Esophagus muscularis mucosa (tissue), 3 donors: ENCODE results near the gene SH3D19.

Source experiments
- POLR2A ChIP-seq: fragments of 450-650 bp; IDR thresholded peaks from one replicate; pipeline ENCODE4 v1.6.1; 2017; ENCODE audit warnings: antibody characterized with exemption, moderate library complexity, mild to moderate bottlenecking, low read depth
- POLR2AphosphoS5 ChIP-seq, 2 donors: sonication (generic); formaldehyde crosslinking; IDR thresholded peaks; one replicate each; pipeline ENCODE4 v1.6.1; 2017; ENCODE audit warnings: antibody characterized with exemption in 2 of 2
- TF ChIP-seq, protein P1 (sequence below), 3 experiments: fragments of 200-600 bp in 2 of 3; fragments of 450-650 bp in 1 of 3; sonication (generic) in 2 of 3; IDR thresholded peaks; one replicate each; pipeline ENCODE4 v1.5.1; 2017 to 2019; ENCODE audit warnings: antibody characterized with exemption in 3 of 3, mild to moderate bottlenecking in 2 of 3, moderate library complexity in 1 of 3

DNA sequence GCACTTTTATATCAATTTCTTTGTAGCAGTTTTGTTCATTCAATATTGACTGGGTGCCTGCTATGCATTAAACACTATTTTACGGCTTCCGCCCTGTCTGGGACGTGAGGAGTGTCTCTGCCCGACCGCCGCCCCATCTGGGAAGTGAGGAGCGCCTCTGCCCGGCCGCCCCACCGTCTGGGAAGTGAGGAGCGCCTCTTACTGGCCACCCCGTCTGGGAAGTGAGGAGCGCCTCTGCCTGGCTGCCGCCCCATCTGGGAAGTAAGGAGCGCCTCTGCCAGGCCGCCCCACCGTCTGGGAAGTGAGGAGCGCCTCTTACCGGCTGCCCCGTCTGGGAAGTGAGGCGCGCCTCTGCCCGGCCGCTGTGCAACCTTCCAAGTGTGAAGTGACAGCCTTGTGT lies 157.8 kb downstream of the SH3D19 start:
- TF ChIP-seq, protein P1, sequence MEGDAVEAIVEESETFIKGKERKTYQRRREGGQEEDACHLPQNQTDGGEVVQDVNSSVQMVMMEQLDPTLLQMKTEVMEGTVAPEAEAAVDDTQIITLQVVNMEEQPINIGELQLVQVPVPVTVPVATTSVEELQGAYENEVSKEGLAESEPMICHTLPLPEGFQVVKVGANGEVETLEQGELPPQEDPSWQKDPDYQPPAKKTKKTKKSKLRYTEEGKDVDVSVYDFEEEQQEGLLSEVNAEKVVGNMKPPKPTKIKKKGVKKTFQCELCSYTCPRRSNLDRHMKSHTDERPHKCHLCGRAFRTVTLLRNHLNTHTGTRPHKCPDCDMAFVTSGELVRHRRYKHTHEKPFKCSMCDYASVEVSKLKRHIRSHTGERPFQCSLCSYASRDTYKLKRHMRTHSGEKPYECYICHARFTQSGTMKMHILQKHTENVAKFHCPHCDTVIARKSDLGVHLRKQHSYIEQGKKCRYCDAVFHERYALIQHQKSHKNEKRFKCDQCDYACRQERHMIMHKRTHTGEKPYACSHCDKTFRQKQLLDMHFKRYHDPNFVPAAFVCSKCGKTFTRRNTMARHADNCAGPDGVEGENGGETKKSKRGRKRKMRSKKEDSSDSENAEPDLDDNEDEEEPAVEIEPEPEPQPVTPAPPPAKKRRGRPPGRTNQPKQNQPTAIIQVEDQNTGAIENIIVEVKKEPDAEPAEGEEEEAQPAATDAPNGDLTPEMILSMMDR (IDR thresholded peaks at IDR 0.05), result no peak
- TF ChIP-seq POLR2AphosphoS5 (IDR thresholded peaks at IDR 0.05) (no peak), POLR2A (no peak)
